NOMO-1 treated with dmso at 0.1 percent for 144 hours (cell line): ENCODE results near the gene FOSL1.

Source experiments
- DNase-seq: peaks from one replicate; lab custom pipeline; 2025; ENCODE audit not compliant: unreplicated experiment; lab: John Stamatoyannopoulos, UW

Gene FOSL1

DNA sequence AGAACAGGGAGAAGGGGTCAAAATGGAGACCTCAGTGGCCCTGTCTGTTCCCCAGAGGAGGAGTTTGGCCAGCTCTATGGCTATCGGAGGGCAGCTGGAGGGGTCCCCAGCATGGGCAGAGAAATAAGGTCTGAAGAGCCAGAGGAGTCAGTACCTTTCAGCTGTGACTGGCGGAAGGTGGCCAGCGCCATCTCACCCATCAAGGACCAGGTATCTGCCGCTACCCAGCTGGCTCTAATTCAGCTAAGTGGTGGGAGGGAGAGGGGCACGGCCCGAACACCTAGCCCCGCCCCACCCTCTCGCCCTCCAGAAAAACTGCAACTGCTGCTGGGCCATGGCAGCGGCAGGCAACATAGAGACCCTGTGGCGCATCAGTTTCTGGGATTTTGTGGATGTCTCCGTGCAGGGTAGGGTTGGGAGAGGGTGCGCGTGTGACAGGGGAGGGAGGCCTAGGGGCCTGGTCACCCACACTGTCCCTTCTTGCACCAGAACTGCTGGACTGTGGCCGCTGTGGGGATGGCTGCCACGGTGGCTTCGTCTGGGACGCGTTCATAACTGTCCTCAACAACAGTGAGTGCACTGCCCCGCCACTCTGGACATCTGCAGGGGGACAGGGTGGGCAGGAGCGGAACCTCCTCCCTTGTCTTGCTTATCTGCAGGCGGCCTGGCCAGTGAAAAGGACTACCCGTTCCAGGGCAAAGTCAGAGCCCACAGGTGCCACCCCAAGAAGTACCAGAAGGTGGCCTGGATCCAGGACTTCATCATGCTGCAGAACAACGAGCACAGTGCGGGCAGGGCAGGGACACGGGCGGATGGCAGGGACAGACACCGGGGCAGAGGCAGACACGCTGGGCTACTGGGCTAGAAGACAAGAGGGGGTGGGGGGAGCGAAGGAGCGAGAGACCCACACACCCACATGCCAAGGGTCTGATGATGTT is 17.8 kb downstream of the FOSL1 start:
- no peak for DNase-seq

DNA sequence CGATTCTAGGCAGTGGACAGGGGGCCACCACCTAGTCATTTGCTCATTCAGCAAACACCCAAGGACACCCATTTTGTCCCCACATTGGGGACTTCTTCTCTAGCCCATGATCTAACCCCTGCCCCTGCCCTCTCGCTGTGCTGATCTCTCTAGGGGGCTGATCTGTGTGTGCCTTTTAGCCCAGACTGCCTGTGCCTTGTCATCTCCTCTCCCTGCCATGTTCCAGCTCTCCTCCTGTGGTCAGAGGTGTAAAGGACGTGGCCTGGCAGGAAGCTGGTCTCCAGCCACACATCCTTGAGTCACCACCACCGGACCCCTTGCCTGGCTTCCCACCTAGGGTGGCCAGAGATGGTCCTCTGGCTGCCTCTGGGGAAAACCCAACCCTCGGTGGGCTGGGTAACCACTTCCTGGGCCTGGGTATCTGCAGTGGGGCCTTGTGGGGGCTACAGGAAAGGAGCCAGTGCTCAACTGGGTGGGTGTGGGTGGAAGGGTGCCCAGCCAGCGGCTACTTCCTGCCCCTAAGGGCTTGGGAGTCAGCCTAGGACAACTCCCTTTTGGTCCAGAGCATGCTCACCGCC is 19.3 kb downstream of the FOSL1 start:
- no peak for DNase-seq

DNA sequence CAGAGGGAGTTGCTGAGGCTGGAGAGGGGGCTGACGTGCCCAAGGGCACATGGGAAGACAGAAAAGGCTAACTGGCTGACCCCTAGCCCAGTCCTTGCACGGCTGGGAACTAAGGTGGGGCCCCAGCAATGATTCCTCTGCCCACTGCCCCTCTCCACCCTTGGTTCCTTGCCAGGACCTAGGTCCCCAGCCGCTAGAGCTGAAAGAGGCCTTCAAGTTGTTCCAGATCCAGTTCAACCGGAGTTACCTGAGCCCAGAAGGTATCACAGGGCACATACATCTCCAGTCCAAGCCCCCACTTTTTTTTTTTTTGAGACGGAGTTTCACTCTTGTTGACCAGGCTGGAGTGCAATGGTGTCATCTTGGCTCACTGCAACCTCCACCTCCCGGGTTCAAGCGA is 20.2 kb downstream of the FOSL1 start:
- DNase-seq = no peak

DNA sequence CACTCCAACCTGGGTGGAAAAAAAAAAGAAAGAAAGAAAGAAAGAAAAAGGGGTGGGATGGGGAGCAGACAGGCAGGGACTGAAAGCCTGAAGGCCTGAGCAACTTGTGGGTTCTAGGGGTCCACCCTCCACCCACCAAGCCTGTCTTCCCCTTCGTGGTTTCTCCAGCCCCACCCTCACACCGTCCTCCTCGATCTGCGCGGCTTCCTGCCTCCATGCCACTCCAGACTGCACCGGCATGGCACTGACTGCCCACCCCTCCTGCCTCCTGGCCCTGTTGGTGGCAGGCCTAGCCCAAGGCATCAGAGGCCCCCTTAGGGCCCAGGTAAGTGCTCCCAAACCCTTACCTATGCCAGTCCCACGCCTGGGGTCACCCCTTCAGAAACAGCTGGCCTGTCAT is 20.6 kb downstream of the FOSL1 start, which contains the start of gene CTSW:
TSS of gene CTSW (plus strand) at position 221 of the 400 bp plus-strand sequence. CDS start at position 239, 18 bp downstream.
- DNase-seq = no peak

DNA sequence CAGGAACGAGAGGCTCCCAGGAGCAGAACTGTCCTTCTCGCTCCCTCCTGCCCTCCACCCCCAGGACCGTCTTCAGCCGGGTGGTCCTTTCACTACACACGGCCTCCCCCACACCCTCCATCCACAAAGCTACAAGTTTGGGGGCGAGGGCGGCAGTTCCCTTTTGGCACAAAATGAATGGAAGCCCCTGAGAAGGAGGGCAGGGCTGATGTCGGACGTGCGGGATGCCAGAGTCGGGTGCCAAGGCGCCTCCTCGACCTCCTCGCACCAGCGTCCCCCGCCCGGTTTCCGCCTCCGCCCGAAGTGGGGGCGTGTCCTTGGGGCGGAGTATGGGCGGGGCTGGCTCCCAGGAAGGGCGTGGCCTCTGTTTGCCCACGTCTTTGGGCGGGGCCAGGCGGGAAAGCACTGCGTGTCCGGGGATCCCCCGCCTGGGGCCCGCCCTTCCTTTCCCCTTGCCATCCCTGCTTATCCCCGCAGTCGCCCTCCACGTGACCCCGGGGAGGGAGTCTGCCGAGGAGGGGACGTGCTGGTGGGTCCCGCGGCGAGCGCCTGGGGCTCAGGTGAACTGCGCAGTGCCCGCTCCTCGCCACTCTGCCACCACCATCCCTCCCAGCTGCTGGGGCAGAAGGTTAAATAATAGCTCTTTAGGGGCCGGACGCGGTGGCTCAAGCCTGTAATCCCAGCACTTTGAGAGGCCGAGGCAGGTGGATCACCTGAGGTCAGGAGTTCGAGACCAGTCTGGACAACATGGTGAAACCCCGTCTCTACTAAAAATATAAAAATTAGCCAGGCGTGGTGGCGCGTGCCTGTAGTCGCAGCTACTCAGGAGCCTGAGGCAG is 26.7 kb downstream of the FOSL1 start:
- peak; percentile 69 for DNase-seq

DNA sequence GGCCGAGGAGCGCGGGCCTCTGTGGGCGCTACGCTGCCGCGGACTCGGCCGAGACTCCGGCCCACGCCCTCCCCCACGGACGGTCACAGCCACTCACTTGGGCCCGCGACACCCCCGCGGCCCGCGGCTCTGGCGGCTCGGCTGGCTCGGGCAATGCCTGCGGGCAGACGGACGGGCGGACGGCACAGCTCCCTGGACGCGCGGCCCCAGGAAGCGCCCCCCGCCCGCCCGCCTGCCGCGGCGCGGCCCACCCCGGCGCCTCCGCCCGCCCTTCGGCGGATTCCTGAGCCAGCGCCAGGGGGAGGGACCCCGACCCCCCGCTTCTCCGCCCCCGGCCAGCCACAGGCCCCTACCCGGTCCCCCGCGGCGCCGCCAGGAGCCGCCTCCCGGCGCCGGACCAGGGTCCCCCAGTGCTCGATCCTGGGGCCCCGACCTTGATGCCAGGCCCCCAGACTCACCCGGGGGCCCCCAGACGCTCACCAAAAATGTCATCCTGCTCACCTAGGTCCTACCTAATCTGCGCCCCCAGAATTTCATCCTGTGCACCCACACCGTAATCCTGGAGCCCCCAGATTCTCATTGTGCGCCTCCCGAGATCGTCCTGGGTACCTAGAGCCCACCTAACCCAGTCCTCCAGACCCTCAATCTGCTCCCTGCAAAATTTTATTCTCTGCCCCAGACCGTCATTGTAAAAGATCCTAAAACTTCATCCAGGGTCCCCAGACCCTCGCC is 27.4 kb downstream of the FOSL1 start, which contains the start of gene EFEMP2:
TSS of gene EFEMP2 (minus strand) at position 215 of the 732 bp plus-strand sequence. CDS start 446 bp downstream, outside the sequence.
- no peak for DNase-seq

DNA sequence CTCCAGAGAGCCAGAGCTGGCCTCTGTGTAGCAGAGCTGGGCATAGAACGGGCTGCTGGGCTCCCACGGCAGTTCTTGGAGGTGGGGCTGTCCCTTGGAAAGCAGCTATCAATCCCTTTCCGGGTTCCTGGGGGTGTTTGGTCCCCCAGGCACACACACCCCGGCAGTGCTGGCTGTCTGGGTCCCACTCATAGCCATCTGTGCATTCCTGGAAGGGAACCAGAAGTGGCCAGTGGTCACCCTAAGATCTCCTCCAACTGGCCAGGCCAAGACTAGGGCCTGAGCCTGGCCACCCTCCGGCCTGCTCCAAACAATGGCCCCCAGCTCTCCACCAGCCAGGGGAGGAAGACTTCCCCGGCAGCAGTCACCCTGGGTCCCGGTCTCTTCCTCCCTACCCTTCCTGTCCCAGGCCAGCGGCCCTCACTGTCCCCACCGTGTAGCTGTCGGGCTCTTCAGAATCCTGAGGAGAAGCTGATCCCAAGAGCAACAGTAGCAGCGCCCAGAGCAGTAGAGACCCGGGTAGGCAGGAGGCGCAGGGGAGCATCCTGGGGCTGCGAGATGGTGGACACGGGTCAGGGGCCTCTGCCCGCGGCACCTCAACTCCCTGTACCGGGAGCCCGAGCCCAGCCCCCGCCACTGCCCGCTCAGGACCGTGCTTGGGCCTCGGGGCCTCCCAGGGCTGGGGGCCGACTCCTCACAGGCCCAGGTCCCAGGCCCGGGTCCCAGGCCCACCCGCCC is 28.2 kb downstream of the FOSL1 start:
- DNase-seq = no peak

DNA sequence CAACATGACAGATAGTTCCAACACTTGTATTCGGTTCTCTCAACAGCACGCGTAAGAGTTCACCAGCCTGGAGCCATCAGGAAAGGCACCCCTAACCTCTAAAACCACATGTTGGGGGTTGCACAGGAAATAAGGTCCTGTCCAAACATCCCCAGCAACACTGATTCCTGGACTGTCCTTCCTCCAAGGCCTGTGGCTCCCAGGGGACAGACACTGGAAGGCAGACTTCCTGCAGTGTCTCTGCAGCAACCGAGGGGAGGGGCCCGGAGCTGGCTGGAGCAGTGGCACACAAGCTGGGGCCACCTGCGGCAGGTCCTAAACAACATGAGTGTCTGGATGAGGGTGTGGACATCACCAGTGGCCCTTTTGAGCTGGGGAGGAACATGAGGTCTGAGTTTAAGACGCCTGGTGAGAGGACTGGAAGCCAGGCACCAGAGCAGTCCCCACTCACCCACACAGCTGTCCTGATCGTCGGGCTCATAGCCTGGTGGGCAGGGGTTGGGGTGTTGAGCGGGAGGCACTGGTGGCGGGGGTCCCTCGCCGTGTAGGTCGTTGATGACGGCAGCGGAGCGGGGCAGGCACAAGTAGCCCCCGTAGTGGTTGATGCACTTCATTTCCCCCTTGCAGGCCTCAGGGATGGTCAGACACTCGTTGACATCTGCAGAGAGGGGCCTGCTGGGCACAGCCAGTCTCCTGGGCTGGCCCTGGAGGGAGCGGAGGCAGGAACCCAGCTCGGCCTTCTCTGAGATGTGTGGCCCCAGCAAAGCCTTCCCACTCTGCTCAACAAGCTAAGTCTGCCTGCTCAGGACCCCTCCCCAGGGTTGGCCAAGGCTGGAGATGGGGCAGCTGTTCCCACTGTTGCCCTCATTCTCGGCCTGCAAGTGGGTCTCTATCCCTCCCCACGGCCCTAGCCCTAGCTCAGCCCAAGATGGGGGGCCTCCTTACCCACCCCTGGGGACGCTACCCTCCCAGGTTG is 29.2 kb downstream of the FOSL1 start:
- DNase-seq = no peak

DNA sequence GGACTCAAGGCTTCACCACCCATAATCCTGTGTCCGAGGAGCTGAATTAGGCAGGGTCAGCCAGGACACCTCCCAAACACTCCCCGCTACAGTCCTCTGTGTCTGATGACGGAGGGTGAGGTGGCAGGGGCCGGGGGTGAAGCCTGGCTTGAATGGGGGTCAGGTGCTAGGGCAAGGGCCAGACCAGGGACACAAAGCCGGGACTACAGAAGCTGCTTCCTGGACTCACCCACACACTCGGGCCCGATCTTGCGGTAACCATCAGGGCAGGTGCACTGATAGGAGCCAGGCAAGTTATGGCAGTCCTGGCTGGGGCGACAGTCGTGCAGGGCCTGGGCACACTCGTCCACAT is 29.9 kb downstream of the FOSL1 start:
- no peak for DNase-seq

DNA sequence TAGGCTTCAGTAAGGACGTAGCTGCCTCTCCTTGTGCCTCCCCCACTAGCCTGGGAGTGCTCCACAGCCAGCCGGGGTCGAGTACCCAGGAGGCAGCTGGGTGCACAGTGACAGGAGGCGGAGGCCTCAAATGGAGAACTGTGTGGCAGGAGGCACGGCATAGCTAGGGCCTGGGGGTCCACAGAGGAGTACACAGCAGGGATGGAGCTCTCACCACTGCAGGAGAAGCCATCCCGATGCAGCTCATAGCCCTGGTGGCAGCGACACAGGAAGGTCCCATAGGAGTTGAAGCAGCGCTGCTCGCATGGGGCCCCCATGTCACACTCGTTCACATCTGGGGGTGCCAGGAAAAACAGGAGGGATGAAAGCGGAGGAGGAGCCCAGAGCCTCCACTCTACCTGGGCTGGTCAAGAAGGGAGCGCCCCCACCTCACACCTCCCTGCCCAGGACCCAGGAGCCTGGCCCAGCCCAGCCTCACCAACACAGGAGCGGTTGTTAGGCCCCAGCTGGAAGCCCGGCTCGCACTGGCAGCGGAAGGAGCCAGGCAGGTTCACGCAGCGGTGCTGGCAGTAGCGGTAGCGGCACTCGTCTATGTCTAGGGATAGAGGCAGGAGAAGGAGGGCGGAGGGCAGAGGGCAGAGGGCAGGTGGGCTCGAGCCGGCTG is 30.4 kb downstream of the FOSL1 start:
- no peak for DNase-seq

DNA sequence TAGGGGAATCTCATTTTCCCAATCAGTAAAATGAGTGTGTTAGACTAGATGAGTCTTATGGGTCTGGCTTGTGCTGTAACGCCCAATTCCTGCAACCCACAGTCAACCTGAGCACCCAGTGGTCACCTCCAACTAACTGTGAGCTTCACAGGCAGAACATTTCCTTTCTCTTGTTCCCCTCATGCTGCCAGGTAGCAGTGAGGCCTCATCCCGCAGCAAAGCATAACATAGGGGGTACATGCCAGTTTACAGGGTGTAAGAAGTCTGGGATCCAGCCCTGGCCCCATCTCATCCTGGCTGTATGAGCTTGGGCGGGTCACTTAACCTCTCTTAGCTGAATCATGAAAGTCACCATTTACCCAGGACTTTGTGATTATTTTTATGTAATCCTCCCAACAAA is 31.3 kb downstream of the FOSL1 start:
- DNase-seq = no peak

DNA sequence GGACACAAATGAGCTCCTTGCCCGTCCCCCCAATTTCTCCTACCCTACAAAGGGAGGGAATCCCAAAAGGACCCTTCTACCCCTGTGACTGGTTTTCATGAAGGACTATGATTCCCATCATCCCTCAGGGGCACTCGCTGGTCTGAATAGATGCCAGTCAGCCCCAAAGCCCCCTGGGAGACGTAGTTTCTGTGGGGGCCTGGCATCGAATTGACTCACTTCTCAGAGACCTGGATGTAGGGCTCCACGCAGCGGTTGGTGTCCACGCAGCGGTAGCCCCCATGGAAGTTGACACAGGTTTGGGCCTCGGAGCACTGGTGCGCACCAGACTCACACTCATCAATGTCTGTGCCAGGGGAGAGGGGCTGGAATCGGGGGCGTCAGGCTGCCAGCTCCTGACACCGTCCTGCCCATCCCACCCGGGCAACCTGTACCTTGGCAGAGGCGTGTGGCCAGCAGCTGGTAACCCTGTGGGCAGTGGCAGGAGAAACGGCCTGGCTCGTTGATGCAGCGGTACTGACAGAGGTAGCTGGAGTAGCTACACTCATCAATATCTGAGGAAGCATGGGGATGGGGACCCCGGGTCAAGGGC is 32.0 kb downstream of the FOSL1 start:
- DNase-seq = no peak

DNA sequence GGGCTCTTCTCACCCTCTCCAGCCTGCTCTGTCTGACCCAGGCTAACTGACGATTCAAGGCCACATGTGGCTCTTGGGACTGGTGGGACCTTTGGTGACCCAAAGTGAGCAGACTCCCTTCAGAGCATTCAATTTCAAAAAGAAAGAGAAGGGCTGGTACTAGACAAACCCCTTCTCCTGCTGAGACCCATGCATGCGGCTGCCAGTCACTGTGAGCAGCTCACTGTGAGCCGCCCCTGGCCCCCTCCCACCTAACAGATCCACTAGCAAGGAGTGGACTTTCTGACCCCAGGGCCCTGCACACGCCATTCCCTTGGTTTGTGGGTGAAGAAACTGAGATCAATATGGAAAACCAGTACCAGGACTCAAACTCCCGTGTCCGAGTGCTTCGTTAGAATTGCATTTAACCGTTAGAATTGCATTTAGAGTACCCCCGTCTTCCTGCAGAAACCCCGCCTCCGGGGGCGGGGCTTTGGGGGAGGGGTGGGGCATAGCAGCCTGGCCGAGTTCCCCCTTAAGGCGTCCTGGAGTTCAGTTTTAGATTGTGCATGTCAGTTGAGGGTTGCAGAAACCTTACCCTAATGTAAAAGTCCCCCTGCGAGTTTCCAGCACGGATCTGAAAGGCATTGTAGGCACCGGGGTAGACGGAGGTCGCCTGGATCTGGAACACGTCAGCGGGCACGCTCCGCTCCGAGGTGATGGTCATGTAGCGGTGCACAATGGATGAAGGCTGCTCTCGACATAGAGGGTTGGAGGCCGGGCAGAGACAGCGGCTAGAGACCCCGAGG is 32.7 kb downstream of the FOSL1 start:
- DNase-seq = no peak

DNA sequence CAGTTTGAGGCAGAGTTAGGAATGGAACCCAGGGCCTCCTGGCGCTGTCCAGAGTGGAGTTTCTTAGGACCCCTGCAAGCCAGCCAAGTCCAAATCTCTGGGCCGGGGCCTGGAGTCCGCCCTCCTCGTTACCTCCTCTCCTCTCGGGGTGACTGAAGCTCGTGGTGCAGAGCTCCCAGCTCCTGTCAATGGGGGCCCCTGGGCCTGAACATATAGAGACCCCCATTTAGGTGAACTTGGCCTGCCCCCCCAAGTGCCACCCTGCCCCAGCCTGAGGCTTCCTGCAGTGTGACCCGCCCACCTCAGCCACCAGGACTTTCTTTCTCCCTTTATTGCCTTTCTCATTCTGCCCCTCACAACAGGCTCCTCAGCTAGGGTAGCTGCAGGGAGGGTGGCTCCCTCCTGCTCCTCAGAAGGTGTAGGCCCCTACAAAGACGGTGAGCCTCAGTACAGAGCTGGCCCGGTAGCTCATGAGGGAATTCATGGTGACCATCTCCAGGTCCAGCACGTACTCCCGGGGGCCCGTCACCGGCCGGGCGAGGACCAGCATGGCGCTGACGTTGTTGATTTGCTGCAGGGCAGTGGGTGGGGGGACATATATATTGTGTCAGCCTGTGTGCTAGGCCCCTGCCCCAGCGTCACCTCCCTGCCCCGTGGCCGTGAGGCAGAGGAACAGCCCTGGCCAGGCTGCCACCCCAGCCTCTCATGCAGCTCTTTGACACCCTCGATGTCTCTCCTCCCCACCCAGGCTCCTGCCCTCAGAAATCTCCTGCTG is 33.5 kb downstream of the FOSL1 start:
- no peak for DNase-seq

DNA sequence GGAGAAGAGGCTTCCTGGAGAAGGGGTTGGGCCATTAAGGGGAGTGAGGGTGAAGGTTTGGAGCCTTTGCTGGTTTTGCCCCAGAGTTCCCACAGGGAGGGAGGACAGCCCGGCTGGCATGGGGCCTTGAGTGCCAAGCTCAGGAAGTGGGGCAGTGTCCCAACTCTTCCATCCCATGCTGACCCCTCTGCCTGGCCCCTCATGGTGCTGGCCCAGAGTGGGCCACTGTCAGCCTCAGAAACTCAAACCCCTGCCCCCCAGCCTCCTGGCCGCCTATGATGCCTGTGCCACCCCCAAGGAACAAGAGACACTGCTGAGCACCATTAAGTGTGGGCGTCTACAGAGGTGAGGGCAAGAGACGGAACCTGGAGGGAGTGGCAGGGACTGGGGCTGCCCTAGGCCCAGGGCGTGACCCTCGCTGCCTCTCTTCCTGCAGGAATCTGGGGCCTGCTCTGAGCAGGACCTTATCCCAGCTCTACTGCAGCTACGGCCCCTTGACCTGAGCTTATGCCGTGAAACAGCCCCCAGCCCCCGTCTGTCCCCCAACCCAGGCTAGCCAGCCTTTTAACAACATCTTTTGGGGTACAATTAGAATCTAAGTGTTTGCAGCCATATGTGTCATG is 34.5 kb downstream of the FOSL1 start:
- no peak for DNase-seq
